Measurements from ENCODE around the gene ITGB8. TPM values are rescaled to one million over a fixed set of nuclear protein-coding genes. Genes with fewer than 3 reads are reported as not detected.

The ITGB8 gene
- total RNA-seq, 2 donors from 2014 or later: 6.5 to 7.6 TPM

DNA sequence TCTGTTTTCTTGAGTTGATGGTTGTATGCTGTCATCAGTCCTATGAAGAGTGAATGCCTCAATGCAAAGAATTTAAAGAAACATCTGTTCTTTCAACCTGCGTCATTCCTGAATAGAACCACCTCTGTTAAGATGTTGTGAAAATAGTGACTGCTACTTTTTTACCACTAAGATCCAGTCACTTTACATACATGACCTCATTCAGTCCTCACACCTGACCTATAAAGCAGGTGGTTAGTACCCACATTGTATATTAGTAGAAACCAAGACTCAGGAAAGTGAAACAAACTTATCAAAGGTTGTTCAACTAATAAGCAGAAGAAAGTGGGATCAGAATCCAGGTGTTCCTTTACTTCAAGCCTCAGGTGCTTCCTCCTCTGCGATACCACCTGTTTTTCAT, 64.8 kb downstream of the ITGB8 start:
- Histone ChIP-seq H3K4me1 (ENCODE audit: control insufficient read depth, insufficient read depth, low read length) (no peaks in the 10 kb centered on the region), H3K27ac (ENCODE audit: low read depth, low read length) (no peak overlapping the region), H3K4me3 (ENCODE audit: low read length) (no peak overlapping the region), H3K36me3 (ENCODE audit: control insufficient read depth, insufficient read depth, low read length) (peaks cover 21% of the 10 kb centered on the region), H3K9me3 (ENCODE audit: control insufficient read depth, low read length) (no peaks in the 10 kb centered on the region), H3K27me3 (ENCODE audit: control insufficient read depth, insufficient read depth, low read length, poor library complexity, severe bottlenecking) (no peaks in the 10 kb centered on the region), H3K9ac (ENCODE audit: extremely low read depth, low read length, poor library complexity, severe bottlenecking) (no peak overlapping the region)
- Mint-ChIP-seq H3K27ac (no peak overlapping the region), H3K9me3 (no peaks in the 10 kb centered on the region), H3K36me3 (ENCODE audit: low read depth) (peaks cover 18% of the 10 kb centered on the region), H3K4me1 (no peaks in the 10 kb centered on the region), H3K27me3 (ENCODE audit: insufficient read depth) (no peaks in the 10 kb centered on the region), H3K4me3 (no peak overlapping the region)
- DNase-seq: no peak
- WGBS, 2 experiments (ENCODE audit: insufficient coverage in 1 of 2, insufficient read length in 1 of 2): 80 to 92% methylated on average over 2 of the region's 2 CpGs
- TF ChIP-seq, protein P1, sequence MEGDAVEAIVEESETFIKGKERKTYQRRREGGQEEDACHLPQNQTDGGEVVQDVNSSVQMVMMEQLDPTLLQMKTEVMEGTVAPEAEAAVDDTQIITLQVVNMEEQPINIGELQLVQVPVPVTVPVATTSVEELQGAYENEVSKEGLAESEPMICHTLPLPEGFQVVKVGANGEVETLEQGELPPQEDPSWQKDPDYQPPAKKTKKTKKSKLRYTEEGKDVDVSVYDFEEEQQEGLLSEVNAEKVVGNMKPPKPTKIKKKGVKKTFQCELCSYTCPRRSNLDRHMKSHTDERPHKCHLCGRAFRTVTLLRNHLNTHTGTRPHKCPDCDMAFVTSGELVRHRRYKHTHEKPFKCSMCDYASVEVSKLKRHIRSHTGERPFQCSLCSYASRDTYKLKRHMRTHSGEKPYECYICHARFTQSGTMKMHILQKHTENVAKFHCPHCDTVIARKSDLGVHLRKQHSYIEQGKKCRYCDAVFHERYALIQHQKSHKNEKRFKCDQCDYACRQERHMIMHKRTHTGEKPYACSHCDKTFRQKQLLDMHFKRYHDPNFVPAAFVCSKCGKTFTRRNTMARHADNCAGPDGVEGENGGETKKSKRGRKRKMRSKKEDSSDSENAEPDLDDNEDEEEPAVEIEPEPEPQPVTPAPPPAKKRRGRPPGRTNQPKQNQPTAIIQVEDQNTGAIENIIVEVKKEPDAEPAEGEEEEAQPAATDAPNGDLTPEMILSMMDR (conservative IDR thresholded peaks at IDR 0.05): no peak

GRCh38 chr7:20399521-20399920, 68.8 kb downstream of the ITGB8 start:
- no peak overlapping the region for H3K4me3 Mint-ChIP-seq
- no peaks in the 10 kb centered on the region for H3K9me3 Mint-ChIP-seq
- H3K27ac Mint-ChIP-seq: no peak overlapping the region
- no peak overlapping the region for H3K4me3 ChIP-seq (ENCODE audit: low read length)
- WGBS, 2 experiments (ENCODE audit: insufficient coverage in 1 of 2, insufficient read length in 1 of 2): 83 to 89% methylated on average over 2 of the region's 2 CpGs
- no peaks in the 10 kb centered on the region for H3K27me3 Mint-ChIP-seq (ENCODE audit: insufficient read depth)
- no peak for DNase-seq
- peaks cover 9% of the 10 kb centered on the region for H3K36me3 ChIP-seq (ENCODE audit: control insufficient read depth, insufficient read depth, low read length)
- no peaks in the 10 kb centered on the region for H3K9me3 ChIP-seq (ENCODE audit: control insufficient read depth, low read length)
- no peaks in the 10 kb centered on the region for H3K4me1 ChIP-seq (ENCODE audit: control insufficient read depth, insufficient read depth, low read length)
- no peaks in the 10 kb centered on the region for H3K27me3 ChIP-seq (ENCODE audit: control insufficient read depth, insufficient read depth, low read length, poor library complexity, severe bottlenecking)
- no peaks in the 10 kb centered on the region for H3K4me1 Mint-ChIP-seq
- peaks cover 6% of the 10 kb centered on the region for H3K36me3 Mint-ChIP-seq (ENCODE audit: low read depth)
- no peak overlapping the region for H3K27ac ChIP-seq (ENCODE audit: low read depth, low read length)
- TF ChIP-seq, protein P1 (conservative IDR thresholded peaks at IDR 0.05): no peak
- H3K9ac ChIP-seq (ENCODE audit: extremely low read depth, low read length, poor library complexity, severe bottlenecking): no peak overlapping the region

DNA sequence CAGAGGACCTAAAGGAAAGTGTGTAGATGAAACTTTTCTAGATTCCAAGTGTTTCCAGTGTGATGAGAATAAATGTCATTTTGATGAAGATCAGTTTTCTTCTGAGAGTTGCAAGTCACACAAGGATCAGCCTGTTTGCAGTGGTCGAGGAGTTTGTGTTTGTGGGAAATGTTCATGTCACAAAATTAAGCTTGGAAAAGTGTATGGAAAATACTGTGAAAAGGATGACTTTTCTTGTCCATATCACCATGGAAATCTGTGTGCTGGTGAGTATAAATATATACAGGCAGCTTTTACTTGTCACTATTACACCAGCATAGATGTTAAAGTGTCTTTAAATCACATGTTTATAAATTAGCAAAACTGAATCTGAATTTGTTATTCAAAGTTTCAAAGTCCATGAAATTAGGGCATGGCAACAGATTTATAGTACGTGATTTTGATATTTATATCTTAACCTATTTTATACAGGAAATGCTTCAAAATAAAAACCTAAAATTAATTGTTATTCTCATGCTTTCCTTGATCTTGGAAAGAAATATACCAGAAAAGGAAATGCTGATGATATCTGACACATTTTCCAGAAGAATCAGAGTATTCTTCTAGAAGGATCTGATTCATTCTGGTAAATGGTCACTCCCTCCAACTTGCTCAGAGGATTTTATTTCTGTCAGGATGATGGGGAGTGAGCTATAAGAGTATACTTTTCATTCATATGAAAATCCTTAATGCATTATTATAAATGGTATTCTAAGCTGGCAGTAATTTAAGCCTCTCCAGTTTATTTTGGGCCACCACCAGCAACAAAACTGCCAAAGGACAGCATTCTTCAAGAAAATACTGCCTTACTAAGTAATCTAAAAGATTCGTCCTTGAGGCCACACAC, 71.4 kb downstream of the ITGB8 start:
- TF ChIP-seq, protein P1 (conservative IDR thresholded peaks at IDR 0.05): no peak
- 72 to 100% methylated on average over 1 to 3 of the region's 3 CpGs for WGBS, 2 experiments (ENCODE audit: insufficient coverage in 1 of 2, insufficient read length in 1 of 2)
- Histone ChIP-seq H3K4me1 (ENCODE audit: control insufficient read depth, insufficient read depth, low read length) (no peaks in the 10 kb centered on the region), H3K4me3 (ENCODE audit: low read length) (no peak overlapping the region), H3K27ac (ENCODE audit: low read depth, low read length) (no peak overlapping the region), H3K36me3 (ENCODE audit: control insufficient read depth, insufficient read depth, low read length) (no peaks in the 10 kb centered on the region), H3K9ac (ENCODE audit: extremely low read depth, low read length, poor library complexity, severe bottlenecking) (no peak overlapping the region), H3K27me3 (ENCODE audit: control insufficient read depth, insufficient read depth, low read length, poor library complexity, severe bottlenecking) (no peaks in the 10 kb centered on the region), H3K9me3 (ENCODE audit: control insufficient read depth, low read length) (no peaks in the 10 kb centered on the region)
- Mint-ChIP-seq H3K9me3 (no peaks in the 10 kb centered on the region), H3K36me3 (ENCODE audit: low read depth) (peaks cover 11% of the 10 kb centered on the region), H3K4me1 (no peaks in the 10 kb centered on the region), H3K27me3 (ENCODE audit: insufficient read depth) (no peaks in the 10 kb centered on the region), H3K27ac (no peak overlapping the region), H3K4me3 (no peak overlapping the region)
- DNase-seq: no peak
